Measurements from ENCODE around the gene TPCN2.

The TPCN2 gene

DNA sequence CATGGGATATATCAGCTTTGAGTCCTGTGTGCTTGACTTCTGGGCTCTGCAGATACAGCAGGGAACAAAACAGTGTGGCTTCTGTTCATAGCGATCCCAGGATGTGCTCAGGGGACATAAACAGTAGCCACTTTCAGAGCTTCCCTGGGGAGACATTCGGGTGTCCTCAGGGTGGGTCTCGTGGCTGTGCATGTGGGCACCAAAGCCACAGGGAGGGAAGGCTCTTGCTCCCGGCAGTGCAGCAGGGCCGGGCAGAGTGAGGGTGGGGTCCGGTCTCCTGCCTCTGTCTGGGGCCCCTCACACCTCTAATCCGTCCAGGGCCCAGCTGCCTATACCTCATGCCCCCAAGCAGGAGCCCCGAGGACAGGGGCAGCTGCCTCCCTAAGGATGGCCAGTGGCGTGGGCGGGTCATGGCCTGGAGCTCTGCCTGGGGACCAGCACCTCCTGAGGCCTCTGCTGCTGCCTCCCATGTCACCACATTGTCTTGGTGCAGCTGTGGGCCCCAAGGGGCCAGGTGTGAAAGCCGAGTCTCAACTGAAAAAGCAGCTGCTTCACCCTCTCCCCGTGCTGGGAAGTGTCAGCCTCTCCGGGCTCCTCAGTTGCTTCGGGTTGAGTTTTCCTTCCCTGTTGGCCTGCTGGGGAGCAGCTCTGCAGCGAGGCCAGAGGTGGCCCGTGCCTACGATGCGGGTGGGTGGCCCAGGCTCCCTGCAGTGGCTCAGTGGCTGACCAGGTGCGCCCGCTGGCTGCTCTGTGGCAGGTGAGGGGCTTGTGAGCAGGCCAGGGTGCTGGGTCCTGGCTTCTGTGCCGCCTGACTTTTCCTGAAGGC lies 3.8 kb downstream of the TPCN2 start:
- no peak for TF ChIP-seq EZH2phosphoT487 (conservative IDR thresholded peaks at IDR 0.05; ENCODE audit: low read length)
- no peak for TF ChIP-seq CTCF (IDR thresholded peaks at IDR 0.05; ENCODE audit: insufficient read depth, low read length, poor library complexity, severe bottlenecking)
- Histone ChIP-seq H3K36me3 (ENCODE audit: low read length) (no peaks in the 10 kb centered on the region), H3K4me3 (ENCODE audit: insufficient read depth, low read length, poor library complexity, severe bottlenecking) (peak overlapping the region; percentile 18), H4K20me1 (ENCODE audit: low read depth, low read length) (no peaks in the 10 kb centered on the region), H3F3A (ENCODE audit: insufficient read depth) (peaks cover 16% of the 10 kb centered on the region), H3K4me2 (ENCODE audit: low read depth, low read length, poor library complexity, severe bottlenecking) (peak overlapping the region; percentile 54), H3K27me3 (ENCODE audit: low read length) (no peaks in the 10 kb centered on the region), H3K79me2 (ENCODE audit: insufficient read depth, low read length) (peaks cover 32% of the 10 kb centered on the region), H3K9ac (ENCODE audit: low read length) (peak overlapping the region; percentile 51), H3K9me3 (ENCODE audit: insufficient read depth, low read length) (no peaks in the 10 kb centered on the region), H3K27ac (ENCODE audit: low read depth, low read length) (peak overlapping the region; percentile 76), H2AFZ (ENCODE audit: low read depth, low read length, severe bottlenecking) (no peak overlapping the region), H3K9me2 (replicated peaks; ENCODE audit: insufficient read depth, low read length) (no peaks in the 10 kb centered on the region)

DNA sequence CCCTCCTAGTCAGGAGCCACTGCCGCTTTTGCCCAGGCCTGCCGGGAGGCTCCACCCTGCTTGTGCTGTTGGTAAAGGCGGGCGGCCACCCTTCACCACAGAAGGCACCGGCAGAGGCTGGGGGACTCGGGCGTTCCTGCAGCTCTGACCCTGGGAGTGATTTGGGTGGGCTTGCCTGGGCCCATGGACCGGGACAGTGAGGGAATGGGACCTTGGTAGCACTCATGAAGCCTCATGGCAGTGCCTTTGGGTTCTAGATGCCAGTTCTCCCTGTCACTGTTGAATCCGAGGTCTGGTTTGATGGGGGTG lies 4.4 kb downstream of the TPCN2 start:
- H3K79me2 ChIP-seq (ENCODE audit: insufficient read depth, low read length) = peaks cover 32% of the 10 kb centered on the region

GRCh38 chr11:69053546-69054396 lies 5.0 kb downstream of the TPCN2 start:
- H4K20me1 ChIP-seq (ENCODE audit: low read depth, low read length) = no peaks in the 10 kb centered on the region
- H3K4me3 ChIP-seq (ENCODE audit: insufficient read depth, low read length, poor library complexity, severe bottlenecking) = no peak overlapping the region
- no peak overlapping the region for H2AFZ ChIP-seq (ENCODE audit: low read depth, low read length, severe bottlenecking)
- H3K27ac ChIP-seq (ENCODE audit: low read depth, low read length) = peak overlapping the region; percentile 76
- H3K9ac ChIP-seq (ENCODE audit: low read length) = peak overlapping the region; percentile 51
- peaks cover 16% of the 10 kb centered on the region for H3F3A ChIP-seq (ENCODE audit: insufficient read depth)
- no peaks in the 10 kb centered on the region for H3K9me3 ChIP-seq (ENCODE audit: insufficient read depth, low read length)
- H3K36me3 ChIP-seq (ENCODE audit: low read length) = no peaks in the 10 kb centered on the region
- peaks cover 32% of the 10 kb centered on the region for H3K79me2 ChIP-seq (ENCODE audit: insufficient read depth, low read length)
- no peaks in the 10 kb centered on the region for H3K9me2 ChIP-seq (replicated peaks; ENCODE audit: insufficient read depth, low read length)
- H3K27me3 ChIP-seq (ENCODE audit: low read length) = no peaks in the 10 kb centered on the region
- no peak for TF ChIP-seq EZH2phosphoT487 (conservative IDR thresholded peaks at IDR 0.05; ENCODE audit: low read length)
- no peak for TF ChIP-seq CTCF (IDR thresholded peaks at IDR 0.05; ENCODE audit: insufficient read depth, low read length, poor library complexity, severe bottlenecking)
- peak overlapping the region; percentile 54 for H3K4me2 ChIP-seq (ENCODE audit: low read depth, low read length, poor library complexity, severe bottlenecking)

More for the DNA sequence above, 4.4 kb downstream of the TPCN2 start:
- Histone ChIP-seq H3K9me3 (ENCODE audit: insufficient read depth, low read length) (no peaks in the 10 kb centered on the region), H3K4me2 (ENCODE audit: low read depth, low read length, poor library complexity, severe bottlenecking) (peak overlapping the region; percentile 54), H3K36me3 (ENCODE audit: low read length) (no peaks in the 10 kb centered on the region), H3K9me2 (replicated peaks; ENCODE audit: insufficient read depth, low read length) (no peaks in the 10 kb centered on the region), H4K20me1 (ENCODE audit: low read depth, low read length) (no peaks in the 10 kb centered on the region), H3K27me3 (ENCODE audit: low read length) (no peaks in the 10 kb centered on the region), H3K9ac (ENCODE audit: low read length) (peak overlapping the region; percentile 51), H3F3A (ENCODE audit: insufficient read depth) (peaks cover 16% of the 10 kb centered on the region), H3K27ac (ENCODE audit: low read depth, low read length) (peak overlapping the region; percentile 76), H3K4me3 (ENCODE audit: insufficient read depth, low read length, poor library complexity, severe bottlenecking) (peak overlapping the region; percentile 18), H2AFZ (ENCODE audit: low read depth, low read length, severe bottlenecking) (no peak overlapping the region)
- TF ChIP-seq CTCF (IDR thresholded peaks at IDR 0.05; ENCODE audit: insufficient read depth, low read length, poor library complexity, severe bottlenecking) (no peak), EZH2phosphoT487 (conservative IDR thresholded peaks at IDR 0.05; ENCODE audit: low read length) (no peak)

All from SU-DHL-6 (cell line).